ENCODE data around the gene DNASE1L3. TPM values are rescaled to one million over a fixed set of nuclear protein-coding genes. Genes with fewer than 3 reads are reported as not detected.

Gene DNASE1L3
- total RNA-seq, 6 experiments from 2014 or later, result not detected

DNA sequence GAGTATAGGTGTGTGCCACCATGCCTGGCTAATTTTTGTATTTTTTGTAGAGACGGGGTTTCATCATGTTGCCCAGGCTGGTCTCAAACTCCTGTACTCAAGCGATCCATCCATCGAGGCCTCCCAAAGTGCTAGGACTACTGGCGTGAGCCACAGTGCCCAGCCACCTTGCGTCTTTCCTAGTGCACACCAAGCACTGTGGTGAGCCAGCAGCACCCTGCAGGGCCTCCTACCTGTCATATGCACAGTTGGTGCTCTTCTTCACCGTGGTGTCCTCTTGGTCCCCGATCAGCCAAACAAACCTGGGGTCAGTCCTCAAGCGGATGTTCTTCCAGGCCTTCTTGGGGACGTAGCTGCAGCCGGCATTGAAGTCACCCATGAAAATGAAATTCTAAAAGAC is 13.2 kb downstream of the DNASE1L3 start:
- DNase-seq, result no peak
- no peak overlapping the region for H3K4me3 Mint-ChIP-seq
- no peak overlapping the region for H3K27ac Mint-ChIP-seq
- no peaks in the 10 kb centered on the region for H3K9me3 Mint-ChIP-seq
- no peaks in the 10 kb centered on the region for H3K36me3 Mint-ChIP-seq (ENCODE audit: low read depth)
- H3K27me3 Mint-ChIP-seq (ENCODE audit: insufficient read depth), result peaks cover 3% of the 10 kb centered on the region; the same call in 1 of the 2 replicates
- H3K4me1 Mint-ChIP-seq (ENCODE audit: low read depth), result peaks cover 9% of the 10 kb centered on the region
- TF ChIP-seq, protein P1, sequence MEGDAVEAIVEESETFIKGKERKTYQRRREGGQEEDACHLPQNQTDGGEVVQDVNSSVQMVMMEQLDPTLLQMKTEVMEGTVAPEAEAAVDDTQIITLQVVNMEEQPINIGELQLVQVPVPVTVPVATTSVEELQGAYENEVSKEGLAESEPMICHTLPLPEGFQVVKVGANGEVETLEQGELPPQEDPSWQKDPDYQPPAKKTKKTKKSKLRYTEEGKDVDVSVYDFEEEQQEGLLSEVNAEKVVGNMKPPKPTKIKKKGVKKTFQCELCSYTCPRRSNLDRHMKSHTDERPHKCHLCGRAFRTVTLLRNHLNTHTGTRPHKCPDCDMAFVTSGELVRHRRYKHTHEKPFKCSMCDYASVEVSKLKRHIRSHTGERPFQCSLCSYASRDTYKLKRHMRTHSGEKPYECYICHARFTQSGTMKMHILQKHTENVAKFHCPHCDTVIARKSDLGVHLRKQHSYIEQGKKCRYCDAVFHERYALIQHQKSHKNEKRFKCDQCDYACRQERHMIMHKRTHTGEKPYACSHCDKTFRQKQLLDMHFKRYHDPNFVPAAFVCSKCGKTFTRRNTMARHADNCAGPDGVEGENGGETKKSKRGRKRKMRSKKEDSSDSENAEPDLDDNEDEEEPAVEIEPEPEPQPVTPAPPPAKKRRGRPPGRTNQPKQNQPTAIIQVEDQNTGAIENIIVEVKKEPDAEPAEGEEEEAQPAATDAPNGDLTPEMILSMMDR (IDR thresholded peaks at IDR 0.05), result no peak

DNA sequence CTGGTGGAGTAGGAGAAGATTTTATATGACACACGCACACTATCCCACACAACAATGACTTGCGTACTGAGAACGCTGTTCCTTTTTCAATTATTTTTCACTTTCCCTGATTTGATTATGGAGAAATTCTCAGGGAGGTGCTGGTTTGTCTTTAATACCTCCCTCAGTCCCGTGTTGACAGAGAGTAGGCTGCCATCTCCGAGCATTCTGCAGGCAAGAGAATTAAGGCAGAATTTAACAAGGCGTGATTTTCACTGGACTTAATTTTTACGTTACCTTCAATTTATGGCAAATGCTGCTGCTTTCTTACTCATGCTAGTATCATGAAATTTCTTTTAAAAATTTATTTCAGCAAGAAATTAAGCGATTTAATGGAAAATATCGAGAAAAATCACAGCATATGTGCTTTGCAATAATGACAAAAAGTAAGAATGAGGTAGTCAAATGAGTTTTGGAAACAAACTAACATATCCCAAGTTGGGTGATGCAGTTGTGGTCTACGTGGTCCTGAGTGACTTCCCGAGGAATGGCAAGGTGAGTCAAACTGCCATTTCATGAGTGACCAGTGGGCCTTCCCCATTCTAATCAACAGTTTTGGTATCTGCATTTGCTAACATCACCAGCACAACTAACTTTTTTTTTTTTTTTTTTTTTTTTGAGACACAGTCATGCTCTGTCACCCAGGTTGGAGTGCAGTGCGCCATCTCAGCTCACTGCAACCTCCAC is 16.9 kb downstream of the DNASE1L3 start:
- Mint-ChIP-seq H3K27ac (no peak overlapping the region), H3K27me3 (ENCODE audit: insufficient read depth) (no peaks in the 10 kb centered on the region), H3K36me3 (ENCODE audit: low read depth) (no peaks in the 10 kb centered on the region), H3K9me3 (no peaks in the 10 kb centered on the region), H3K4me3 (no peak overlapping the region), H3K4me1 (ENCODE audit: low read depth) (peaks cover 6% of the 10 kb centered on the region)
- DNase-seq, result no peak
- TF ChIP-seq, protein P1 (IDR thresholded peaks at IDR 0.05), result no peak

DNA sequence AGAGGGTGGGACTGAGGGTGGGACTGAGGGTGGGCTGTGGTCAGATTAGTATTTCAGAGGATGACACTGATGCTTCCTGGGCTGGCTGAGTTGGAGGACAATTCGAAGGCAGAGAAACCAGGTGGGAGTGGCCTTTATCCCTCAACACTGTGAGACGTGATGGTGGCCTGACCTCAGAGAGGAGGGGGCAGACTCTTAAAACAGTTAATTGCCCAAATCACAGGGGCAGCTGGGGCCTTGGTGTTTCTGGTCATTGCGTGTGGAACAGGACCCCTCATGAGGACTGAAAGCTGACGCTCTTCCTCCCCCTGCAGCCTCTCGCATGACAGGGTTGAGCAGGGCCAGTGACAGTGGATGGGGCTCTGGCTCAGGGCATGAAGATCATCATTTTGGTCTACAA is 18.7 kb downstream of the DNASE1L3 start:
- Mint-ChIP-seq H3K27ac (no peak overlapping the region), H3K27me3 (ENCODE audit: insufficient read depth) (no peaks in the 10 kb centered on the region), H3K4me1 (ENCODE audit: low read depth) (peaks cover 13% of the 10 kb centered on the region), H3K36me3 (ENCODE audit: low read depth) (no peaks in the 10 kb centered on the region), H3K9me3 (no peaks in the 10 kb centered on the region), H3K4me3 (no peak overlapping the region)
- DNase-seq, result no peak
- TF ChIP-seq, protein P1 (IDR thresholded peaks at IDR 0.05), result no peak

GRCh38 chr3:58191361-58191991 is 19.3 kb downstream of the DNASE1L3 start:
- no peak overlapping the region for H3K27ac Mint-ChIP-seq
- no peaks in the 10 kb centered on the region for H3K9me3 Mint-ChIP-seq
- TF ChIP-seq, protein P1 (IDR thresholded peaks at IDR 0.05), result no peak
- H3K27me3 Mint-ChIP-seq (ENCODE audit: insufficient read depth), result no peaks in the 10 kb centered on the region
- DNase-seq, result no peak
- peaks cover 13% of the 10 kb centered on the region for H3K4me1 Mint-ChIP-seq (ENCODE audit: low read depth)
- H3K36me3 Mint-ChIP-seq (ENCODE audit: low read depth), result no peaks in the 10 kb centered on the region
- H3K4me3 Mint-ChIP-seq, result no peak overlapping the region

GRCh38 chr3:58190882-58191281 is 19.9 kb downstream of the DNASE1L3 start:
- no peaks in the 10 kb centered on the region for H3K36me3 Mint-ChIP-seq (ENCODE audit: low read depth)
- TF ChIP-seq, protein P1 (IDR thresholded peaks at IDR 0.05), result no peak
- H3K27me3 Mint-ChIP-seq (ENCODE audit: insufficient read depth), result no peaks in the 10 kb centered on the region
- no peak for DNase-seq
- H3K27ac Mint-ChIP-seq, result no peak overlapping the region
- H3K4me1 Mint-ChIP-seq (ENCODE audit: low read depth), result peaks cover 13% of the 10 kb centered on the region
- H3K9me3 Mint-ChIP-seq, result no peaks in the 10 kb centered on the region
- H3K4me3 Mint-ChIP-seq, result no peak overlapping the region

All from HFFc6 (cell line).